Gastroesophageal sphincter (tissue), 4 donors: ENCODE results near the gene CASP10. TPM values are rescaled to one million over a fixed set of nuclear protein-coding genes. Genes with fewer than 3 reads are reported as not detected.
"Not testable (repeated sequence)": the region's sequence is repeated elsewhere in the genome, so short reads cannot be mapped to it uniquely, and the experiment has no call there.

Experiments
- ATAC-seq: fragments of 150-250 bp; one replicate; pipeline ENCODE4 v1.9.1; 2016; ENCODE audit warnings: mild to moderate bottlenecking, moderate library complexity
- H3K27ac ChIP-seq, 4 donors: fragments of 200-600 bp; sonication (generic) in 3 of 4; 1 replicate in 3 of 4; 2 replicates in 1 of 4; pipeline ENCODE4 v1.5.1; 2016 to 2019
- H3K27me3 ChIP-seq: fragments of 200-600 bp; sonication (generic); one replicate; pipeline ENCODE4 v1.5.1; 2019
- H3K36me3 ChIP-seq, 2 donors: fragments of 200-600 bp; sonication (generic); one replicate each; pipeline ENCODE4 v1.5.1; 2019; ENCODE audit warnings: control low read depth in 1 of 2
- H3K4me1 ChIP-seq, 3 donors: fragments of 200-600 bp; sonication (generic); 1 replicate in 2 of 3; 2 replicates in 1 of 3; pipeline ENCODE4 v1.5.1; 2016 to 2019; ENCODE audit warnings: control low read depth in 2 of 3
- H3K4me3 ChIP-seq, 2 donors: fragments of 200-600 bp; sonication (generic); one replicate each; pipeline ENCODE4 v1.5.1; 2019; ENCODE audit warnings: mild to moderate bottlenecking in 1 of 2, moderate library complexity in 1 of 2
- H3K9me3 ChIP-seq, 3 donors: fragments of 200-600 bp; sonication (generic); one replicate each; pipeline ENCODE4 v1.5.1; 2017 to 2019; ENCODE audit warnings: control low read depth in 2 of 3
- EP300 ChIP-seq: sonication (generic); formaldehyde crosslinking; IDR thresholded peaks from one replicate; pipeline ENCODE4 v1.6.1; 2017; ENCODE audit warnings: antibody characterized with exemption, mild to moderate bottlenecking
- POLR2A ChIP-seq, 2 donors: fragments of 450-650 bp; IDR thresholded peaks; one replicate each; pipeline ENCODE4 v1.6.1; 2017; ENCODE audit warnings: antibody characterized with exemption in 2 of 2, mild to moderate bottlenecking in 2 of 2, moderate library complexity in 1 of 2
- POLR2AphosphoS5 ChIP-seq: sonication (generic); formaldehyde crosslinking; IDR thresholded peaks from one replicate; pipeline ENCODE4 v1.6.1; 2017; ENCODE audit warnings: antibody characterized with exemption
- WGBS, 2 donors: methylation state at CpG; one replicate each; pipeline ENCODE4 v1.1.5; 2018; ENCODE audit warnings: low coverage in 1 of 2; 5-methylcytosine and 5-hydroxymethylcytosine counted together
- total RNA-seq, 4 donors: library from RNA; depleted of rRNA; stranded (reverse); fragments of >200 nt; gene quantifications; one replicate each; pipeline ENCODE4 v1.1.0, GENCODE V29; 2016
- TF ChIP-seq, protein P1 (sequence below), 4 experiments: fragments of 200-600 bp in 2 of 4; fragments of 450-650 bp in 2 of 4; sonication (generic) in 1 of 4; IDR thresholded peaks; one replicate each; pipeline ENCODE4 v1.5.1; 2017 to 2019; ENCODE audit warnings: antibody characterized with exemption in 4 of 4, mild to moderate bottlenecking in 2 of 4, moderate library complexity in 2 of 4

CASP10 gene
- total RNA-seq, 4 donors from 2014 or later = 2.6 to 7.5 (median 6.3) TPM

DNA sequence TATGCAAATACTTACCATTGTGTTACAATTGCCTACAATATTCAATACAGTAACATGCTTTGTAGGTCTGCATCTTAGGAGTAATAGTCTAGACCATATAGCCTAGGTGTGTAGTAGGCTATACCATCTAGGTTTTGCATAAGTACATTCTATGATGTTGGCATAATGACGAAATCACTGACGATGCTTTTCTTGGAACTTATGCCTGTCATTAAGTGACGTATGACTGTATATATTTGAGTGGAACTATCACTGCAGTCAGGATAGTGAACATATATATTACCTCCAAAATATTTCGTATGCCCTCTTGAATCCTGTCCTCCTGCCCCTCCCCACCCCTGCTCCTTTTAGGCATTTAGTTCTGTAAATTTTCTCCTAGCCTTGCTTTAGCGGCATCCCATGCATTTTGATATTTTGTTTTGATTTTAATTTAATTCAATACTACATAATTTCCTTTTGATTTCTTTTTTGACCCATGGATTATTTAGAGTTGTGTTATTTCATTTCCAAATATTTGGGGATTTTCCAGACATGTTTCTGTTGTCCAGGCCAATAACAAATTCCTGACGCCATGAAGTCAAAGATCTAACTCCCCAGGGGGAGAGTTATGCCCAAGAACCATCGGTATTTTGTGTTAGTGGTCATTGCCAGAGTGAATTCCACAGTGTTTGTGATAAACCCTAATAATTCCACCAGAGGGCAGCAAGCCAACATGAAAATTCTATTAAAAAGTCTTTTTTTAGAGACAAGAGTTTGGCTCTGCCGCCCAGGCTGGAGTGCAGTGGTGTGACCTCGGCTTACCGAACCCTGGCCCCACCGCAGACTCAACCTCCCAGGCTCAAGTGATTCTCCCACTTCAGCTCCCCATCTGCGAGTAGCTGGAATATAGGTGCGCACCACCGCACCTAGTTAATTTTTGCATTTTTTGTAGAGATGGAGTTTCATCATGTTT is 53.2 kb downstream of the CASP10 start:
- Histone ChIP-seq H3K4me1 (peaks cover 0 to 25% (median 6%) of the 10 kb centered on the region in 3 donors), H3K27ac (no peak overlapping the region), H3K36me3 (no peaks in the 10 kb centered on the region), H3K9me3 (no peaks in the 10 kb centered on the region), H3K4me3 (peak overlapping the region in 1 of 2 donors; percentile 18), H3K27me3 (no peaks in the 10 kb centered on the region)
- TF ChIP-seq EP300 = no peak
- peak; percentile 65 for TF ChIP-seq POLR2AphosphoS5
- TF ChIP-seq, protein P1, sequence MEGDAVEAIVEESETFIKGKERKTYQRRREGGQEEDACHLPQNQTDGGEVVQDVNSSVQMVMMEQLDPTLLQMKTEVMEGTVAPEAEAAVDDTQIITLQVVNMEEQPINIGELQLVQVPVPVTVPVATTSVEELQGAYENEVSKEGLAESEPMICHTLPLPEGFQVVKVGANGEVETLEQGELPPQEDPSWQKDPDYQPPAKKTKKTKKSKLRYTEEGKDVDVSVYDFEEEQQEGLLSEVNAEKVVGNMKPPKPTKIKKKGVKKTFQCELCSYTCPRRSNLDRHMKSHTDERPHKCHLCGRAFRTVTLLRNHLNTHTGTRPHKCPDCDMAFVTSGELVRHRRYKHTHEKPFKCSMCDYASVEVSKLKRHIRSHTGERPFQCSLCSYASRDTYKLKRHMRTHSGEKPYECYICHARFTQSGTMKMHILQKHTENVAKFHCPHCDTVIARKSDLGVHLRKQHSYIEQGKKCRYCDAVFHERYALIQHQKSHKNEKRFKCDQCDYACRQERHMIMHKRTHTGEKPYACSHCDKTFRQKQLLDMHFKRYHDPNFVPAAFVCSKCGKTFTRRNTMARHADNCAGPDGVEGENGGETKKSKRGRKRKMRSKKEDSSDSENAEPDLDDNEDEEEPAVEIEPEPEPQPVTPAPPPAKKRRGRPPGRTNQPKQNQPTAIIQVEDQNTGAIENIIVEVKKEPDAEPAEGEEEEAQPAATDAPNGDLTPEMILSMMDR (IDR thresholded peaks at IDR 0.05) = peak; percentile 29 to 72 (median 58)
- 24 to 30% methylated on average over 10 to 14 of the region's 14 CpGs for WGBS, 2 donors
- ATAC-seq = peak; percentile 49

- peaks cover 0 to 17% (median 3%) of the 10 kb centered on the region in 3 donors for H3K4me1 ChIP-seq
- no peaks in the 10 kb centered on the region for H3K36me3 ChIP-seq
- no peaks in the 10 kb centered on the region for H3K9me3 ChIP-seq
- no peak overlapping the region for H3K4me3 ChIP-seq
- no peak for ATAC-seq
- no peaks in the 10 kb centered on the region for H3K27me3 ChIP-seq
- whole genome bisulfite sequencing, 2 donors = 43 to 53% methylated on average over 4 to 7 of the region's 7 CpGs
- no peak overlapping the region for H3K27ac ChIP-seq
- TF ChIP-seq EP300 (no peak), POLR2A (IDR thresholded peaks at IDR 0.05) (no peak), POLR2AphosphoS5 (no peak)
- TF ChIP-seq, protein P1 (IDR thresholded peaks at IDR 0.05) = no peak
These were observed 54.7 kb downstream of the CASP10 start for GRCh38 chr2:201237486-201238123.

GRCh38 chr2:201239167-201239935 is 56.4 kb downstream of the CASP10 start:
- not testable (repeated sequence) for H3K4me3 ChIP-seq, H3K36me3 ChIP-seq, H3K9me3 ChIP-seq, H3K27me3 ChIP-seq
- Histone ChIP-seq H3K27ac (peak overlapping the region; percentile 18 to 47 (median 35)), H3K4me1 (peaks cover 0 to 13% (median 3%) of the 10 kb centered on the region in 3 donors)
- 74% methylated on average over 13 of the region's 21 CpGs; no CpG with 5 or more reads in 1 of the 2 donors for WGBS, 2 donors
- peak; percentile 92 for ATAC-seq

GRCh38 chr2:201242571-201243277 is 59.8 kb downstream of the CASP10 start:
- Histone ChIP-seq H3K27me3 (no peaks in the 10 kb centered on the region), H3K27ac (no peak overlapping the region), H3K4me1 (no peaks in the 10 kb centered on the region), H3K9me3 (no peaks in the 10 kb centered on the region), H3K4me3 (no peak overlapping the region), H3K36me3 (no peaks in the 10 kb centered on the region)
- TF ChIP-seq POLR2AphosphoS5 (no peak), EP300 (no peak)
- no peak for ATAC-seq

DNA sequence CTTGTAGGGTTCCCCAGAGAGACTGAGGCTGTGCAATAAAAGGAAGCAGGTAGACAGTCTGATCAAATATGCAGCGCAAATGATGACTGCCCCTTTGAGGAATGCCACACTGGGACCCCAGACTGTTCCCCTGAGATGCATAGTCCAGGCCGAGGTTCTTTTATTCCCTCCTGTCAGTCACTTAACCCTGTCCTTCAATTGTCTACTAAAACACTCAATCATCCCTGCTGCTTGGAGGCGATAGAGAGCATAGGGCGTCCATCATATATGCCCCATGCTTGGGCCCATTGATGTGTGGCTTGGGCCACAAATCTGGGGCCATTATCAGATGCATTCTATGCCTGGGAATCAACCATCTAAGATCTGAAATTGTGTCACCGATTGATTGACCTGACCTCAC is 61.9 kb downstream of the CASP10 start:
- TF ChIP-seq EP300 (no peak), POLR2A (IDR thresholded peaks at IDR 0.05) (no peak), POLR2AphosphoS5 (no peak)
- TF ChIP-seq, protein P1 (IDR thresholded peaks at IDR 0.05) = no peak
- no peak for ATAC-seq
- Histone ChIP-seq H3K36me3 (no peaks in the 10 kb centered on the region), H3K4me1 (no peaks in the 10 kb centered on the region), H3K27me3 (no peaks in the 10 kb centered on the region), H3K27ac (no peak overlapping the region), H3K9me3 (no peaks in the 10 kb centered on the region), H3K4me3 (no peak overlapping the region)
- whole genome bisulfite sequencing, 2 donors = 96 to 97% methylated on average over 3 to 5 of the region's 5 CpGs
